GM23338 (cell line): ENCODE data around the gene ITGB6.
A peak's percentile ranks its signal among the peaks of the same experiment; 100 is the strongest.

Experiments
- POLR2AphosphoS5 ChIP-seq: IDR thresholded peaks from 2 replicates; pipeline ENCODE4 v1.6.1; 2016; ENCODE audit warnings: antibody characterized with exemption, low read depth
- TF ChIP-seq, protein P1 (sequence below), 2 experiments: fragments of 200-600 bp in 1 of 2; sonication (generic) in 1 of 2; conservative IDR thresholded peaks; 2 replicates each; pipeline versions ENCODE4 v1.5.1 to v1.6.1; 2016 to 2017; ENCODE audit warnings: antibody characterized with exemption in 2 of 2, low read depth in 2 of 2, mild to moderate bottlenecking in 2 of 2, moderate library complexity in 1 of 2
- TF ChIP-seq, protein P2 (sequence below): fragments of 250-450 bp; sonication (Bioruptor Pico); IDR thresholded peaks from 2 replicates; pipeline ENCODE4 v1.5.0; 2020; ENCODE audit warnings: mild to moderate bottlenecking, moderate library complexity

DNA sequence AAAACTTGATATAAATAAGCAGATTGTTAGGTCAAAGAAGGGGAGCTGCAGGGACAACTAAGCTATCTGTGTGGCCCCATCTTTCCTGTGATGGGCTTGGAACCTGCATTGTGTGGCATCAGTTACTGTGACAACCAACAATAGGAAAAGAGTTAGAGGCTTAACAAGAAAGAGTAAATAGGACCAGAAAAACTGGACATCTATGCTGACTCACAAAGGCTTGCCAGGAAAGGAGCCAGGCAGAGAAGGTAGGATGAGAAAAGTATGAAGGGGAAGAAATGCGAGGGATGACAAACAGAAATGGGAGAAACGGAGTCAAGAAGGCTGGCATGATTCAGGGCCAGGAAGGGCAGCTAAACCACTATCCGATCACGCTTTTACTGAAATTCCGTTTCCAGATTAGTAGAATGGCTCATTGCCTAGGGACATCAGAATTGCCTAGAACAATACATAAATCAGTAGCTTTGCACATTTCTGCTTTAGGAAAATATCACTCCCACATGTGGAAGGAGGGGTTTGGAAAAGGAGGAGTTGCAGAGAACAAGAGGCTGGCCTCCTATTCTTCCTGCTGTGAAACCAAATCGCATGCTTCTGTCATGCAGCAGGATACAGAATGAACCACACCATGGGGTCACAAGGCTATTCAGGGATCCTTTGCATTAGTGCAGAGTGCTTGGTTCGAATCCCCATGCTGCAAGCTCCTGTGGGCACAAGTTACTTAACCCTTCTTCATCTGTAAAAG lies 144.9 kb downstream of the ITGB6 start:
- TF ChIP-seq, protein P1, sequence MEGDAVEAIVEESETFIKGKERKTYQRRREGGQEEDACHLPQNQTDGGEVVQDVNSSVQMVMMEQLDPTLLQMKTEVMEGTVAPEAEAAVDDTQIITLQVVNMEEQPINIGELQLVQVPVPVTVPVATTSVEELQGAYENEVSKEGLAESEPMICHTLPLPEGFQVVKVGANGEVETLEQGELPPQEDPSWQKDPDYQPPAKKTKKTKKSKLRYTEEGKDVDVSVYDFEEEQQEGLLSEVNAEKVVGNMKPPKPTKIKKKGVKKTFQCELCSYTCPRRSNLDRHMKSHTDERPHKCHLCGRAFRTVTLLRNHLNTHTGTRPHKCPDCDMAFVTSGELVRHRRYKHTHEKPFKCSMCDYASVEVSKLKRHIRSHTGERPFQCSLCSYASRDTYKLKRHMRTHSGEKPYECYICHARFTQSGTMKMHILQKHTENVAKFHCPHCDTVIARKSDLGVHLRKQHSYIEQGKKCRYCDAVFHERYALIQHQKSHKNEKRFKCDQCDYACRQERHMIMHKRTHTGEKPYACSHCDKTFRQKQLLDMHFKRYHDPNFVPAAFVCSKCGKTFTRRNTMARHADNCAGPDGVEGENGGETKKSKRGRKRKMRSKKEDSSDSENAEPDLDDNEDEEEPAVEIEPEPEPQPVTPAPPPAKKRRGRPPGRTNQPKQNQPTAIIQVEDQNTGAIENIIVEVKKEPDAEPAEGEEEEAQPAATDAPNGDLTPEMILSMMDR (conservative IDR thresholded peaks at IDR 0.05; ENCODE audit: low read depth in 2 of 2) = no peak
- TF ChIP-seq, protein P2, sequence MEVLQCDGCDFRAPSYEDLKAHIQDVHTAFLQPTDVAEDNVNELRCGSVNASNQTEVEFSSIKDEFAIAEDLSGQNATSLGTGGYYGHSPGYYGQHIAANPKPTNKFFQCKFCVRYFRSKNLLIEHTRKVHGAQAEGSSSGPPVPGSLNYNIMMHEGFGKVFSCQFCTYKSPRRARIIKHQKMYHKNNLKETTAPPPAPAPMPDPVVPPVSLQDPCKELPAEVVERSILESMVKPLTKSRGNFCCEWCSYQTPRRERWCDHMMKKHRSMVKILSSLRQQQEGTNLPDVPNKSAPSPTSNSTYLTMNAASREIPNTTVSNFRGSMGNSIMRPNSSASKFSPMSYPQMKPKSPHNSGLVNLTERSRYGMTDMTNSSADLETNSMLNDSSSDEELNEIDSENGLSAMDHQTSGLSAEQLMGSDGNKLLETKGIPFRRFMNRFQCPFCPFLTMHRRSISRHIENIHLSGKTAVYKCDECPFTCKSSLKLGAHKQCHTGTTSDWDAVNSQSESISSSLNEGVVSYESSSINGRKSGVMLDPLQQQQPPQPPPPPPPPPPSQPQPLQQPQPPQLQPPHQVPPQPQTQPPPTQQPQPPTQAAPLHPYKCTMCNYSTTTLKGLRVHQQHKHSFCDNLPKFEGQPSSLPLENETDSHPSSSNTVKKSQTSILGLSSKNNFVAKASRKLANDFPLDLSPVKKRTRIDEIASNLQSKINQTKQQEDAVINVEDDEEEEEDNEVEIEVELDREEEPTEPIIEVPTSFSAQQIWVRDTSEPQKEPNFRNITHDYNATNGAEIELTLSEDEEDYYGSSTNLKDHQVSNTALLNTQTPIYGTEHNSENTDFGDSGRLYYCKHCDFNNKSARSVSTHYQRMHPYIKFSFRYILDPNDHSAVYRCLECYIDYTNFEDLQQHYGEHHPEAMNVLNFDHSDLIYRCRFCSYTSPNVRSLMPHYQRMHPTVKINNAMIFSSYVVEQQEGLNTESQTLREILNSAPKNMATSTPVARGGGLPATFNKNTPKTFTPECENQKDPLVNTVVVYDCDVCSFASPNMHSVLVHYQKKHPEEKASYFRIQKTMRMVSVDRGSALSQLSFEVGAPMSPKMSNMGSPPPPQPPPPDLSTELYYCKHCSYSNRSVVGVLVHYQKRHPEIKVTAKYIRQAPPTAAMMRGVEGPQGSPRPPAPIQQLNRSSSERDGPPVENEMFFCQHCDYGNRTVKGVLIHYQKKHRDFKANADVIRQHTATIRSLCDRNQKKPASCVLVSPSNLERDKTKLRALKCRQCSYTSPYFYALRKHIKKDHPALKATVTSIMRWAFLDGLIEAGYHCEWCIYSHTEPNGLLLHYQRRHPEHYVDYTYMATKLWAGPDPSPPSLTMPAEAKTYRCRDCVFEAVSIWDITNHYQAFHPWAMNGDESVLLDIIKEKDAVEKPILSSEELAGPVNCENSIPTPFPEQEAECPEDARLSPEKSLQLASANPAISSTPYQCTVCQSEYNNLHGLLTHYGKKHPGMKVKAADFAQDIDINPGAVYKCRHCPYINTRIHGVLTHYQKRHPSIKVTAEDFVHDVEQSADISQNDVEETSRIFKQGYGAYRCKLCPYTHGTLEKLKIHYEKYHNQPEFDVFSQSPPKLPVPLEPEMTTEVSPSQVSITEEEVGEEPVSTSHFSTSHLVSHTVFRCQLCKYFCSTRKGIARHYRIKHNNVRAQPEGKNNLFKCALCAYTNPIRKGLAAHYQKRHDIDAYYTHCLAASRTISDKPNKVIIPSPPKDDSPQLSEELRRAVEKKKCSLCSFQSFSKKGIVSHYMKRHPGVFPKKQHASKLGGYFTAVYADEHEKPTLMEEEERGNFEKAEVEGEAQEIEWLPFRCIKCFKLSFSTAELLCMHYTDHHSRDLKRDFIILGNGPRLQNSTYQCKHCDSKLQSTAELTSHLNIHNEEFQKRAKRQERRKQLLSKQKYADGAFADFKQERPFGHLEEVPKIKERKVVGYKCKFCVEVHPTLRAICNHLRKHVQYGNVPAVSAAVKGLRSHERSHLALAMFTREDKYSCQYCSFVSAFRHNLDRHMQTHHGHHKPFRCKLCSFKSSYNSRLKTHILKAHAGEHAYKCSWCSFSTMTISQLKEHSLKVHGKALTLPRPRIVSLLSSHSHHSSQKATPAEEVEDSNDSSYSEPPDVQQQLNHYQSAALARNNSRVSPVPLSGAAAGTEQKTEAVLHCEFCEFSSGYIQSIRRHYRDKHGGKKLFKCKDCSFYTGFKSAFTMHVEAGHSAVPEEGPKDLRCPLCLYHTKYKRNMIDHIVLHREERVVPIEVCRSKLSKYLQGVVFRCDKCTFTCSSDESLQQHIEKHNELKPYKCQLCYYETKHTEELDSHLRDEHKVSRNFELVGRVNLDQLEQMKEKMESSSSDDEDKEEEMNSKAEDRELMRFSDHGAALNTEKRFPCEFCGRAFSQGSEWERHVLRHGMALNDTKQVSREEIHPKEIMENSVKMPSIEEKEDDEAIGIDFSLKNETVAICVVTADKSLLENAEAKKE = peak; percentile 57; the same call in 1 of the 2 replicates
- TF ChIP-seq POLR2AphosphoS5 = no peak
